GM18861 (cell line): ENCODE results near the gene MEGF9.
"Not testable (repeated sequence)": the region's sequence is repeated elsewhere in the genome, so short reads cannot be mapped to it uniquely, and the experiment has no call there.

Source experiments
- ATAC-seq: cut with Tn5 transposase; IDR thresholded peaks from one replicate; pipeline ENCODE4 v1.9.1; 2021; ENCODE audit not compliant: unreplicated experiment

MEGF9 gene

GRCh38 chr9:120662513-120662912 is 51.8 kb downstream of the MEGF9 start:
- no peak for ATAC-seq

DNA sequence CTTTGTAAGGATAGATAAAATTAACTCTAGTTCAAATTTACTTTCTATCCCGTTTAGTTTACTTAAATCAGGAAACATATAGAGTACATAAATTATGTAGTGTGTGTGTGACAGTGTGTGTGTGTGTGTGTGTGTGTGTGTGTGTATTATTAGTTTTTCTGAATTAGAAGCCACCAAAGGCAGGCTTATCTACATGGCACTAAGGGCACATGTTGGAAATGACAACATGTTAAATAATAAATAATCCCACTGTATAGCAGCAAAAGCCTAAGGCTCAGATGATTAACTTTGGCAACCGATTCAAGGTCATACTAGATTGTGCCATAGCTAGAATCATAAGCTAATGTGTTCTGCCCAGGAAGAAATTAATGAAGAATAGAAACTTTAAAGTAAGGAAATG is 54.6 kb downstream of the MEGF9 start:
- ATAC-seq = no peak

GRCh38 chr9:120659209-120659608 is 55.1 kb downstream of the MEGF9 start:
- ATAC-seq = no peak

DNA sequence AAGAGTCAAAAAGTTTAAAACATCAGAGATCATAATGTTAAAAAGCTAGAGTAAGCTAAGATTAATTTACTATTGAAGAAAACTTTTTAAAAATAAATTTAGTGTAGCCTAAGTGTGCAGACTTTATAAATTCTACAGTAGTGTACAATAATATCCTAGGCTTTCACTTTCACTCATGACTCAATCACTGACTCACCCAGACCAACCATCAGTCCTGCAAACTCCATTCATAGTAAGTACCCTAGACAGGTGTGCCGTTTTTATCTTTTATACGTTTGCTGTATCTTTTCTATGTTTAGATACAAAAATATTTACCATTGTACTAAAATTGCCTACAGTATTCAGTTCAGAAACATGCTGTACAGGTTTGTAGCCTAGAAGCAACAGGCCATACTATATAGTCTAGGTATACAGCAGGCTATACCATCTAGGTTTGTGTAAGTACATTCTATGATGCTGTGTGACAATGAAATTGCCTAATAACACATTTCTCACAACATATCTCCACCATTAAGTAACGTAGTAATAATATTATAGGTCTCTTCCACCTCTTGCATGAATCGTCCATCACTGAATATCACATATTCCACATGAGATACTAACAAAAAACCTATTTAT is 59.2 kb downstream of the MEGF9 start:
- ATAC-seq = no peak

- ATAC-seq = no peak
Observed at GRCh38 chr9:120654272-120654671, 60.0 kb downstream of the MEGF9 start.

DNA sequence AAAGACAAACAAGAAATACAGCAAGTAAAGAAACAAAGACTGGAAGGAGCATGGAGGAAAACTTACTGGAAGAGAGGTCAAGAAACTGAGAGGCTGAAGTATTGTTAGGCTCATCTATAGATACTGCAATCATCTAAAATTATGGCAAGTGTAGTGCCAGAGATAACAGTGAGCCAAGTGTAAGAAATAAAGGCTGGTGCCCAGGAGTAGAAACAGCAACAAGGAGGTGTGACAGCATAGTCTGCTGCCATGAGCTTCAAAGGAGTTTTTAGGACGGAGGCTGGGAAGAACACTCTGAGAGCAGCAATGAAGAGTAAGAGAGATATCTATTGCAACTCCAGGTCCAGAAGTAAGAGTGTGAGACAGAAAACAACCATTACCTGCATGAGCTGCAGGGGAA is 60.5 kb downstream of the MEGF9 start:
- no peak for ATAC-seq

- no peak for ATAC-seq
Observed at GRCh38 chr9:120652934-120653333, 61.3 kb downstream of the MEGF9 start.

DNA sequence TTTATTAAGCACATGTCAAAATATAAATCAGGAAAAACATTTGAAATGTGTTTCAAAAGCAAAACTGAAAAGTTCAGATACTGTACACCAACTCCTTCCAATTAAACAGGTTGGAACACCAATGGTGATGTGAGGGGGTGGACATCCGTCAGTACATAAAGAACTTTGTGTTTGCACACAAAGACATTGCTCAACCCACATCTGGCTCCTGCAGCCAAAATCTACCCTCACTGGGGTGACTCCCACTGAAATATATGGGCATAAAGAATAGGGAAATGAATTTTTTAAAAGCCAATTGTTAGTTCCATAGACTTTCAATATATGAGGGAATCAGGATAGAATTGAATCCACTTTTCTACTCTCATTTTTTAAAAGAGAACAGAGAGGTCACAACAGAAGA is 63.9 kb downstream of the MEGF9 start:
- no peak for ATAC-seq

DNA sequence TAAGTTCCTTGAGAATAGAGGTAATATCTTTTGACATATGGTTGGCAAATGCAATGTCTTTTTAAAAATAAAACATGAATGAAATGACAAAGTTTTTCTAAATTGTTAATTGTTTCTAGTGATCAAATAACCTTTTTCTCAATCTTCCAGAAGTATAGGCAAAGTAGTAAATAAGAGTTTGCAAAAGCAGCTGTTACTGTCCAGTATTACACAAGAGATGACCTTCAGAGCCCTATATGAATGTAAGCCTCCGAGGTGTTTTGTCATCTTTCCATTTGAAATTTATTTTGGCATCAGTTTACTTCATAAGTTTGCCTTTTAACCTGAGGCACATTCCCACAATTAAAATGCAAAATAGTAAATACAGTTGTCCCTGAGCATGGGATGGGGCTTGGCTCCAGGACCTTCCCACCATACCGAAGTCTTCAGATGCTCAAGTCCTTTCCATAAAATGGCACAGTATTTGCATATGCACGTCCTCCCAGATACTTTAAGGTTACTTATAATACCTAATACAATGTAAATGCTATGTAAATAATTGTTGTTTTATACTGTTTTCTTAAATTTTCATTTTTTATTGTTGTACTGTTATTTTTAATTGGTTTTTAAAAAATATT is 65.6 kb downstream of the MEGF9 start:
- ATAC-seq = no peak

GRCh38 chr9:120646948-120647347 is 67.3 kb downstream of the MEGF9 start:
- ATAC-seq = no peak

- ATAC-seq = no peak
Observed at GRCh38 chr9:120645760-120646159, 68.5 kb downstream of the MEGF9 start.

DNA sequence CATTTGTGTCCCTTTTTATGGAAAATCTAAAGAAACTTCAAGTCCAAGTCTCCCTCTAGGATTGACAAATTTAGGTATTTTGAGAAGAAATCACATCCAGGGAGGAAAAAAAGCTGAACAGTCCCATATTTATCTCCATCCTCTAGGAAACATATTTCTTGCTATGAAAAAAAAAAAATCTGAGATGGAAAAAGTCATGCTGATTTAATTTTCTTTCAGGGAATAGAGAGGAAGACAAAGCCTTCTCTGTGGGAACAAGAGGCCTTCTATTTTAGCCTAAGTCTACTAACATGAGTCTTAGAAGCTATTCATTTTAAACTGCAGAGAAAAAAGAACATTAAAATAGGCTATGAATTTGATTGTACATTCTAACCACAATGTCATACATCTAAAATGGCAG is 71.2 kb downstream of the MEGF9 start:
- no peak for ATAC-seq

GRCh38 chr9:120642129-120642770 is 72.0 kb downstream of the MEGF9 start:
- ATAC-seq = no peak

GRCh38 chr9:120640874-120641273 is 73.4 kb downstream of the MEGF9 start:
- ATAC-seq = not testable (repeated sequence)

GRCh38 chr9:120640380-120640779 is 73.9 kb downstream of the MEGF9 start:
- ATAC-seq = no peak

DNA sequence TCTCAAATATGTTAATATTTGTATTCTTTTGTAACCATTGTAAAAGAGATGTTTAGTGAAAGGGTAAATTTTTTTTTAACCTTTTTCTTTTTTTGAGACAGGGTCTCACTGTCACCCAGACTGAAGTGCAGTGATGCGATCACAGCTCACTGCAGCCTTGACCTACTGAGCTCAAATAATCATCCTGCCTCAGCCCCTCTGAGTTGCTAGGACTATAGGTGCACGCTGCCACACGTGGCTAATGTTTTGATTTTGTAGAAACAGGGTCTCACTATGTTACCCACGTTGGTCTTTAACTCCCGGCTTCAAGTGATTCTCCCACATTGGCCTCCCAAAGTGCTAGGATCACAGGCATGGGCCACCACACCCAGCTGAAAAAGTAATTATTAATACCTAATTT is 76.4 kb downstream of the MEGF9 start:
- ATAC-seq = no peak

DNA sequence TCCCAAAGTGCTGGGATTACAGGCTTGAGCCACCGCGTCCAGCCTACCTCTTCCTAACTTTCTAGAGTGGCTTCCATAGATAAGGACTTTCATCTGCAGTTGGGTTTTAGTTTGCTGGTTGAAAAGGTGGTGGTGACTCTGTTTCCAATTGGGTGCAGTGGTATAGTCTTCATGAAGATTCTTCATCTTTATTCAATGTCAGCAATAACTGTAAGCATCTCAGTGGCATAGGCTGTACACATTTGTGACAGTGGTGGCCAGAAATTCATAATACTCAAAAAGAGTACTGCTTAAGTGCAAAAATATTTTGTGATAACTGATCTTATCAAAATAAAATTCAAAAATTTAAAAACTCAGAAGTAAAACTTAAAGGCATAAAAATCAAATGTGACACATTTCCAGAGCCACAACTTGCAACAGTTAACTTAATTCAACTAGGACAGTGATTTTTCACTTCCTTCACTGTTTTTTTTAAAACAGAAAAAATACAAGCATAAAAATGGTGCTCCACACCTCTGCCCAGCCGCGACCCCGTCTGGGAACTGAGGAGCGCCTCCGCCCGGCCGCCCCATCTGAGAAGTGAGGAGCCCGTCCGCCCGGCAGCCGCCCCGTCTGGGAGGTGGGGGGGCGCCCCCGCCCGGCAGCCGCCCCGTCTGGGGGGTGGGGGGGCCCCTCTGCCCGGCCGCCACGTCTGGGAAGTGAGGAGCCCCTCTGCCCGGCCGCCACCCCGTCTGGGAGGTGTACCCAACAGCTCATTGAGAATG is 77.9 kb downstream of the MEGF9 start:
- no peak for ATAC-seq

GRCh38 chr9:120635011-120635410 is 79.3 kb downstream of the MEGF9 start:
- ATAC-seq = no peak

GRCh38 chr9:120630333-120630732 is 83.9 kb downstream of the MEGF9 start:
- no peak for ATAC-seq

DNA sequence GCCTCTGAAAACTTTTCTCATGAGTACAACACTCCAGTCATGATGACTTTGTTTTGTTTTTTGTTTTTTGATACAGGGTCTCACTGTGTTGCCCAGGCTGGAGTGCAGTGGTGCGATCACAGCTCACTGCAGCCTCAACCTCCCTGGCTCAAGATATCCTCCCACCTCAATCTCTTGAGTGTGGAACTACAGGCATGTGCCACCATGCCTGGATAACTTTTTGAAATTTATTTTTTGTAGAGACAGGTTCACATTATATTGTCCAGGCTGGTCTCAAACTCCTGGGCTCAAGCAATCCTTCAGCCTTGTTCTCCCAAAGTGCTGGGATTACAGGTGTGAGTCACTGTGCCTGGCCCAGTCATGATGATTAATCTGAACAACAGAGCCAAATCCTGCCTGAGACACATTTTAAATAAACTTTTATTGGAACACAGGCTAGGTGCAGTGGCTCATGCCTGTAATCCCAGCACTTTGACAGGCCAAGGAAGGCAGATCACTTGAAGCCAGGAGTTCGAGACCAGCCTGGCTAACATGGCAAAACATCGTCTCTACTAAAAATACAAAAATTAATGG is 85.3 kb downstream of the MEGF9 start:
- not testable (repeated sequence) for ATAC-seq

DNA sequence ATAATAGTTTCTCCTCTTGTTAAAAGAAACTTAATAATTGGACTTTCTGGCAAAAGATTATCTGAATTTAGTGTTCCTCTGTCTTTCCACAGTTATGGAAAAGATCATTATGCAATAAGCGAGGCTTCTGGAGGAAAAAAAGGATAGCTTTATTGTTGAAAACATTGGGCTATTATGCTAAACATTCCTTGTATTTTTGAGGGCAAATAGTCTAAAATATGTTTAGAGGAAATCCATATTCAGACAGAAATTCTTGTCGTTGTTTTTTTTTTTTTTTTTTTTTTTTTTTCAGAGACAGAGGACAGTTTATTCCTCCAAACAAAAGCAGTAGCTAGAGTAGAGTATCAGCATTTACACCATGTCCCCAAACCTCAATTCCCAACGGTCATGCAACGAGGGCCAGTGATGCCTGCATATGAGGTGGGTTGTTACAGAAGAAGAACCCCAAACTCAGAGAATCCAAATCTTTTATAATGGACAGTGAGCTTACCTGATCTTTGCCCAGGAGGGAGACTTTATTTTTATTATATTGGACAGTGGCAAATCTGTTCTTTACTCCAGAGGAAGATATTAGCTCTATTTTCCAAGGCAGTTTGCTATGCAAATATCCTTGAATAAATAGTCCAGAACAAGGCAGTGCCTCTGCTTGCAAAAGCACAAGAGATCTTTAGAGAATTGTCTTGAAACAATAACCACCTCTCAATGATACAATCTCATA is 85.9 kb downstream of the MEGF9 start:
- ATAC-seq = no peak
